ENCODE measurements around the gene SLC26A9. TPM values are rescaled to one million over a fixed set of nuclear protein-coding genes. Genes with fewer than 3 reads are reported as not detected.

Gene SLC26A9
- total RNA-seq, 1 experiment from 2014 or later, result not detected

GRCh38 chr1:205981257-205981656 is 38.0 kb upstream of the SLC26A9 start:
- ATAC-seq (no peak), DNase-seq (ENCODE audit: low read depth, low spot score) (no peak)
- intact Hi-C loops (cut with micrococcal nuclease; ENCODE audit: unreplicated experiment) (no loop called here), in situ Hi-C loops (cut with HindIII; ENCODE audit: low pct_unique_long_range_greater_than_20kb, low sequenced_read_pairs) (no loop called here)
- ChIA-PET POLR2A (no interaction called here), CTCF (interaction anchor here (0.7 to 0.8 kb wide), 2 partner anchors 63 to 115 kb away, joined by 3 to 4 read pairs; no protein-coding TSS in a partner anchor)
- BruUV-seq (replicated peaks), result no TSS peak
- no peak overlapping the region for H3K27ac ChIP-seq (ENCODE audit: low read length)
- no peaks in the 10 kb centered on the region; the same call in 1 of the 2 replicates for H3K27me3 ChIP-seq (ENCODE audit: control insufficient read depth, insufficient read depth, low read length)
- no peak for TF ChIP-seq SIN3A (IDR thresholded peaks at IDR 0.05; ENCODE audit: borderline replicate concordance, insufficient read depth, low read depth, low read length)
- TF ChIP-seq TCF7L2 (IDR thresholded peaks at IDR 0.05; ENCODE audit: low read depth, low read length), result no peak
- no peak for TF ChIP-seq REST (IDR thresholded peaks at IDR 0.05; ENCODE audit: insufficient read depth in 1 of 2, low read depth in 2 of 2, low read length in 1 of 2)
- no peak for TF ChIP-seq POLR2AphosphoS5 (IDR thresholded peaks at IDR 0.05; ENCODE audit: low read depth, low read length)
- TF ChIP-seq CTCF (IDR thresholded peaks at IDR 0.05), result no peak
- no peaks in the 10 kb centered on the region for H3K4me1 ChIP-seq (ENCODE audit: control insufficient read depth, insufficient read depth, low read length)
- H3K4me3 ChIP-seq (ENCODE audit: low read depth in 2 of 2, low read length in 2 of 2), result no peak overlapping the region
- no peaks in the 10 kb centered on the region for H3K9me3 ChIP-seq (ENCODE audit: control insufficient read depth, insufficient read depth, low read depth, low read length)
- H3K36me3 ChIP-seq (ENCODE audit: control insufficient read depth, insufficient read depth, low read length), result no peaks in the 10 kb centered on the region

- TF ChIP-seq TCF7L2 (IDR thresholded peaks at IDR 0.05; ENCODE audit: low read depth, low read length), result no peak
- no peak for TF ChIP-seq SIN3A (IDR thresholded peaks at IDR 0.05; ENCODE audit: borderline replicate concordance, insufficient read depth, low read depth, low read length)
- TF ChIP-seq REST (IDR thresholded peaks at IDR 0.05; ENCODE audit: insufficient read depth in 1 of 2, low read depth in 2 of 2, low read length in 1 of 2), result no peak
- TF ChIP-seq CTCF (IDR thresholded peaks at IDR 0.05), result no peak
- no peak for TF ChIP-seq POLR2AphosphoS5 (IDR thresholded peaks at IDR 0.05; ENCODE audit: low read depth, low read length)
- no peak for DNase-seq (ENCODE audit: low read depth, low spot score)
- CTCF ChIA-PET, result interaction anchor here (0.8 to 4.0 kb wide), 2 partner anchors 61 to 62 kb away, joined by 3 to 116 read pairs; no protein-coding TSS in a partner anchor
- Histone ChIP-seq H3K4me1 (ENCODE audit: control insufficient read depth, insufficient read depth, low read length) (no peaks in the 10 kb centered on the region), H3K27me3 (ENCODE audit: control insufficient read depth, insufficient read depth, low read length) (no peaks in the 10 kb centered on the region; the same call in 1 of the 2 replicates), H3K9me3 (ENCODE audit: control insufficient read depth, insufficient read depth, low read depth, low read length) (no peaks in the 10 kb centered on the region), H3K4me3 (ENCODE audit: low read depth in 2 of 2, low read length in 2 of 2) (no peak overlapping the region), H3K36me3 (ENCODE audit: control insufficient read depth, insufficient read depth, low read length) (no peaks in the 10 kb centered on the region), H3K27ac (ENCODE audit: low read length) (no peak overlapping the region)
- no TSS peak for BruUV-seq (replicated peaks)
- in situ Hi-C loops (cut with HindIII; ENCODE audit: low pct_unique_long_range_greater_than_20kb, low sequenced_read_pairs), result no loop called here
- no peak for ATAC-seq
- intact Hi-C loops (cut with micrococcal nuclease; ENCODE audit: unreplicated experiment), result no loop called here
- POLR2A ChIA-PET, result no interaction called here
Measured at GRCh38 chr1:205980237-205980870, 37.1 kb upstream of the SLC26A9 start.
